Fibroblast of lung (primary cell): ENCODE results near the gene MISP3.

Experiments used
- EZH2 ChIP-seq: IDR thresholded peaks from 2 replicates; pipeline ENCODE4 v1.5.1; 2012; ENCODE audit warnings: low read length, control low read depth, mild to moderate bottlenecking; ENCODE audit errors: missing control alignments
- TF ChIP-seq, protein P1 (sequence below), 2 donors: IDR thresholded peaks in 1 of 2; conservative IDR thresholded peaks in 1 of 2; 1 replicate in 1 of 2; 2 replicates in 1 of 2; pipeline ENCODE4 v1.5.1; 2011 to 2012; ENCODE audit warnings: low read length in 2 of 2, control low read depth in 1 of 2, inconsistent platforms in 1 of 2, low read depth in 1 of 2, mild to moderate bottlenecking in 1 of 2

DNA sequence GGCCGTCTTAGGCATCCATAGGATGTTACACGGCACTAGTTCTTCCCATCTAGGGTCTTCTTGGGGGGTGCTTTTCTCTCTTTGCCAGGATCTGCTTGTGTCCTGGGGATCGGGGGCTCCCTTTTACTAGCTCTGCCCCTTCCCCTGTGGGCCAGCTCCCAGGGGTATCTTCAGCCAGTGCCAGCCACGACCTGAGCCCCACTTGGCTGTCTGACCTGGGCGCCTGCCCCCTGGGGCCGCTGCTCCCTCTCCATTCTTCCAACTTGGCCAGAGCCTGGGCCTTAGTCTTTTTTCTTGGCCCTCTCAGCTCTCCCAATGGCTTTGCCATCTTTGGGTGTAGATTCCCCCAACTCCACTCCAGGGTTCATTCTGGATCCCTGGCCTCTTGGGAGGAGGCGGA lies 41.9 kb downstream of the MISP3 start:
- TF ChIP-seq, protein P1, sequence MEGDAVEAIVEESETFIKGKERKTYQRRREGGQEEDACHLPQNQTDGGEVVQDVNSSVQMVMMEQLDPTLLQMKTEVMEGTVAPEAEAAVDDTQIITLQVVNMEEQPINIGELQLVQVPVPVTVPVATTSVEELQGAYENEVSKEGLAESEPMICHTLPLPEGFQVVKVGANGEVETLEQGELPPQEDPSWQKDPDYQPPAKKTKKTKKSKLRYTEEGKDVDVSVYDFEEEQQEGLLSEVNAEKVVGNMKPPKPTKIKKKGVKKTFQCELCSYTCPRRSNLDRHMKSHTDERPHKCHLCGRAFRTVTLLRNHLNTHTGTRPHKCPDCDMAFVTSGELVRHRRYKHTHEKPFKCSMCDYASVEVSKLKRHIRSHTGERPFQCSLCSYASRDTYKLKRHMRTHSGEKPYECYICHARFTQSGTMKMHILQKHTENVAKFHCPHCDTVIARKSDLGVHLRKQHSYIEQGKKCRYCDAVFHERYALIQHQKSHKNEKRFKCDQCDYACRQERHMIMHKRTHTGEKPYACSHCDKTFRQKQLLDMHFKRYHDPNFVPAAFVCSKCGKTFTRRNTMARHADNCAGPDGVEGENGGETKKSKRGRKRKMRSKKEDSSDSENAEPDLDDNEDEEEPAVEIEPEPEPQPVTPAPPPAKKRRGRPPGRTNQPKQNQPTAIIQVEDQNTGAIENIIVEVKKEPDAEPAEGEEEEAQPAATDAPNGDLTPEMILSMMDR (conservative IDR thresholded peaks at IDR 0.05 in 1 of 2, IDR thresholded peaks at IDR 0.05 in 1 of 2; ENCODE audit: low read depth in 1 of 2, low read length in 2 of 2) = no peak
- TF ChIP-seq EZH2 = no peak
